Heart left ventricle (tissue), 16 donors: ENCODE data around the gene ZWILCH. TPM values are rescaled to one million over a fixed set of nuclear protein-coding genes. Genes with fewer than 3 reads are reported as not detected.

Experiments
- ATAC-seq, 4 donors: fragments of 200-7000 bp; cut with Tn5 transposase; one replicate each; pipeline ENCODE4 v1.9.1; 2020 to 2022; ENCODE audit warnings: moderate library complexity in 4 of 4, mild to moderate bottlenecking in 3 of 4, moderate number of reproducible peaks in 1 of 4
- DNase-seq, 5 donors: peaks; one replicate each; pipeline ENCODE4 v3.0.0-alpha.2; 2020
- H3K27ac ChIP-seq, 12 donors: fragments of 200-600 bp; sonication (generic) in 4 of 12; one replicate each; pipeline versions ENCODE4 v1.5.0 to v1.8.0; 2016 to 2022; ENCODE audit warnings: mild to moderate bottlenecking in 2 of 12
- H3K27me3 ChIP-seq, 9 donors: fragments of 200-600 bp; sonication (generic) in 2 of 9; one replicate each; pipeline versions ENCODE4 v1.5.1 to v1.8.0; 2016 to 2022; ENCODE audit warnings: mild to moderate bottlenecking in 3 of 9
- H3K36me3 ChIP-seq, 9 donors: fragments of 200-600 bp; sonication (generic) in 2 of 9; one replicate each; pipeline versions ENCODE4 v1.5.0 to v1.8.0; 2018 to 2022; ENCODE audit warnings: mild to moderate bottlenecking in 2 of 9
- H3K4me1 ChIP-seq, 12 donors: fragments of 200-600 bp; sonication (generic) in 4 of 12; one replicate each; pipeline versions ENCODE4 v1.5.0 to v1.8.0; 2016 to 2022; ENCODE audit warnings: mild to moderate bottlenecking in 3 of 12
- H3K4me3 ChIP-seq, 12 donors: fragments of 200-600 bp; sonication (generic) in 4 of 12; one replicate each; pipeline versions ENCODE4 v1.5.0 to v1.8.0; 2017 to 2022; ENCODE audit warnings: mild to moderate bottlenecking in 9 of 12, moderate library complexity in 4 of 12
- H3K9me3 ChIP-seq, 12 donors: fragments of 200-600 bp; sonication (generic) in 4 of 12; one replicate each; pipeline versions ENCODE4 v1.5.0 to v1.8.0; 2016 to 2022; ENCODE audit warnings: mild to moderate bottlenecking in 1 of 12
- POLR2A ChIP-seq, 2 donors: fragments of 450-650 bp; IDR thresholded peaks; one replicate each; pipeline ENCODE4 v1.6.1; 2017; ENCODE audit warnings: antibody characterized with exemption in 2 of 2, mild to moderate bottlenecking in 2 of 2, moderate library complexity in 2 of 2
- WGBS, 4 donors: extraction: QIAGEN DNeasy Blood & Tissue Kit in 2 of 4; methylation state at CpG; one replicate each; pipeline versions ENCODE4 v1.1.5 to v1.1.7; 2013 to 2018; 5-methylcytosine and 5-hydroxymethylcytosine counted together
- intact Hi-C, 10 donors: fragments of 100-400 bp; cut with DNase I; formaldehyde crosslinking; loops; one replicate each; pipeline versions ENCODE4 v1.11.1 to v1.14.2; 2022
- polyA plus RNA-seq, 2 donors: library from polyadenylated mRNA; stranded (reverse); fragments of 200-250 nt; gene quantifications; one replicate each; pipeline ENCODE4 v1.2.3, GENCODE V29; 2013
- total RNA-seq, 9 donors: library from RNA; depleted of rRNA in 2 of 9; stranded (reverse); fragments of >200 nt in 2 of 9; fragmentation: NEBNext Ultra II Directional in 3 of 9; extraction: Animal tissue kit (Norgen Biotek cat#: 25700) in 3 of 9; gene quantifications; one replicate each; pipeline versions ENCODE4 v1.1.0 to v1.2.4, GENCODE V29; 2016 to 2023
- TF ChIP-seq, protein P1 (sequence below), 12 donors: fragments of 200-600 bp; sonication (generic) in 4 of 12; IDR thresholded peaks; one replicate each; pipeline versions ENCODE4 v1.5.0 to v1.8.0; 2018 to 2022; ENCODE audit warnings: antibody characterized with exemption in 12 of 12, mild to moderate bottlenecking in 5 of 12
- donor health status: ischemic (EF 13 %, LVEDD 7.1; RV severe dilation, severe dysfunction).
- donor health status: healthy with polysubstance abuse.
- donor health status: DM: no; HTN: yes; CAD: no.
- donor health status: DM: no; HTN: no; CAD: no.
- donor health status: ischemic (EF 25% LVEDD 6.9; RV normal size, moderate dysfunction).
- donor health status: ischemic (EF 25% LVEDD 5.7; RV mildly dilated, moderate dysfunction).
- donor health status: healthy.
- donor health status: DM: yes; HTN: yes; CAD: no.
- donor health status: ischemic (EF 35%, LVEDD 5.7; RV mildly dilated, moderate dysfunction).
- donor health status: nonischemic (EF 11% LVEDD 7.7; RV severe dilation, severe dysfunction).
- donor health status: DM: yes; HTN: yes; CAD: no.
- donor health status: PGD.
- donor health status: ischemic (EF 29% LVEDD 5.4; RV normal size, mild dysfunction).
- donor health status: nonischemic (EF 23%, LVEDD 6.1; RV moderate dilation, normal function).

Gene ZWILCH
- total and polyA plus RNA-seq, 11 donors = 0.53 to 5.4 (median 2.6) TPM

DNA sequence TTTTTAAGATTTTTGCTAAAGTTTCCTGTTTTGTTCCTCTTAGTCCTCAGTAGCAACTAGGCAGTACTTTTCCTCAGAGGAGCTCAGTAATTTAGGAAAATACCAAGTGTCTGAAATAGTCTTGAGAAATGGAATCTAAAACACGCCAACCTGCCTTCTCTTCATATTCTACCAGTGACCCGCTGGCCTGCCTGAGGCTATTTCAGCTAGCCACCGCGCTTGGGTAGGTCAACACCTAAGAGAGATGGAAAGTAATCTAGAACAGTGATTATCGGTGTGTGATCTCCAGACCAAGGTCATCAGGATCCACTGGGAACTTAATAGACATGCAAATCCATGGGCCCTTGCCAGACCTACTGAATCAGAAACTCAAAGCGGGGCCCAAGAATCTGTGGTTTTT lies 53.1 kb downstream of the ZWILCH start:
- Histone ChIP-seq H3K9me3 (peaks cover 0 to 10% (median 0%) of the 10 kb centered on the region in 12 donors), H3K27ac (no peak overlapping the region), H3K4me1 (no peaks in the 10 kb centered on the region), H3K36me3 (no peaks in the 10 kb centered on the region), H3K4me3 (no peak overlapping the region), H3K27me3 (no peaks in the 10 kb centered on the region)
- intact Hi-C loops = no loop called here
- TF ChIP-seq, protein P1, sequence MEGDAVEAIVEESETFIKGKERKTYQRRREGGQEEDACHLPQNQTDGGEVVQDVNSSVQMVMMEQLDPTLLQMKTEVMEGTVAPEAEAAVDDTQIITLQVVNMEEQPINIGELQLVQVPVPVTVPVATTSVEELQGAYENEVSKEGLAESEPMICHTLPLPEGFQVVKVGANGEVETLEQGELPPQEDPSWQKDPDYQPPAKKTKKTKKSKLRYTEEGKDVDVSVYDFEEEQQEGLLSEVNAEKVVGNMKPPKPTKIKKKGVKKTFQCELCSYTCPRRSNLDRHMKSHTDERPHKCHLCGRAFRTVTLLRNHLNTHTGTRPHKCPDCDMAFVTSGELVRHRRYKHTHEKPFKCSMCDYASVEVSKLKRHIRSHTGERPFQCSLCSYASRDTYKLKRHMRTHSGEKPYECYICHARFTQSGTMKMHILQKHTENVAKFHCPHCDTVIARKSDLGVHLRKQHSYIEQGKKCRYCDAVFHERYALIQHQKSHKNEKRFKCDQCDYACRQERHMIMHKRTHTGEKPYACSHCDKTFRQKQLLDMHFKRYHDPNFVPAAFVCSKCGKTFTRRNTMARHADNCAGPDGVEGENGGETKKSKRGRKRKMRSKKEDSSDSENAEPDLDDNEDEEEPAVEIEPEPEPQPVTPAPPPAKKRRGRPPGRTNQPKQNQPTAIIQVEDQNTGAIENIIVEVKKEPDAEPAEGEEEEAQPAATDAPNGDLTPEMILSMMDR (IDR thresholded peaks at IDR 0.05) = no peak
- no peak for TF ChIP-seq POLR2A (IDR thresholded peaks at IDR 0.05)
- DNase-seq (no peak), ATAC-seq (no peak)
- 93 to 98% (median 96%) methylated on average over 6 of the region's 6 CpGs for WGBS, 4 donors

- TF ChIP-seq POLR2A (IDR thresholded peaks at IDR 0.05) = no peak
- TF ChIP-seq, protein P1 (IDR thresholded peaks at IDR 0.05) = no peak
- Histone ChIP-seq H3K9me3 (peaks cover 0 to 3% (median 0%) of the 10 kb centered on the region in 12 donors), H3K27me3 (no peaks in the 10 kb centered on the region), H3K27ac (no peak overlapping the region), H3K4me3 (no peak overlapping the region), H3K36me3 (no peaks in the 10 kb centered on the region), H3K4me1 (no peaks in the 10 kb centered on the region)
- intact Hi-C loops = no loop called here
- WGBS, 4 donors = 89 to 94% (median 92%) methylated on average over 13 to 18 of the region's 18 CpGs
- DNase-seq (no peak), ATAC-seq (no peak)
These were observed 55.9 kb downstream of the ZWILCH start for GRCh38 chr15:66560856-66561525.

GRCh38 chr15:66563126-66563525 lies 58.0 kb downstream of the ZWILCH start:
- ATAC-seq (no peak), DNase-seq (no peak)
- 88 to 95% (median 94%) methylated on average over 4 of the region's 4 CpGs for WGBS, 4 donors
- Histone ChIP-seq H3K9me3 (no peaks in the 10 kb centered on the region), H3K36me3 (no peaks in the 10 kb centered on the region), H3K4me1 (peaks cover 0 to 7% (median 0%) of the 10 kb centered on the region in 12 donors), H3K27ac (no peak overlapping the region), H3K27me3 (no peaks in the 10 kb centered on the region), H3K4me3 (no peak overlapping the region)
- intact Hi-C loops = no loop called here
- TF ChIP-seq POLR2A (IDR thresholded peaks at IDR 0.05) = no peak
- TF ChIP-seq, protein P1 (IDR thresholded peaks at IDR 0.05) = no peak

- H3K4me1 ChIP-seq = peaks cover 0 to 7% (median 0%) of the 10 kb centered on the region in 12 donors
- ATAC-seq (no peak), DNase-seq (no peak)
- intact Hi-C loops = no loop called here
- H3K9me3 ChIP-seq = no peaks in the 10 kb centered on the region
- 91 to 96% (median 93%) methylated on average over 6 to 13 of the region's 13 CpGs for WGBS, 4 donors
- H3K27me3 ChIP-seq = no peaks in the 10 kb centered on the region
- H3K27ac ChIP-seq = no peak overlapping the region
- H3K4me3 ChIP-seq = no peak overlapping the region
- TF ChIP-seq POLR2A (IDR thresholded peaks at IDR 0.05) = no peak
- TF ChIP-seq, protein P1 (IDR thresholded peaks at IDR 0.05) = no peak
- H3K36me3 ChIP-seq = no peaks in the 10 kb centered on the region
These were observed 58.5 kb downstream of the ZWILCH start for GRCh38 chr15:66563566-66564110.
